Tibial nerve (tissue), 4 donors: Measurements from ENCODE around the gene TSG101. TPM values are rescaled to one million over a fixed set of nuclear protein-coding genes. Genes with fewer than 3 reads are reported as not detected.

ENCODE experiments used
- DNase-seq, 2 donors: peaks; one replicate each; pipeline ENCODE4 v3.0.0-alpha.2; 2019; ENCODE audit warnings: low spot score in 2 of 2
- H3K27ac ChIP-seq, 4 donors: fragments of 200-600 bp; sonication (generic) in 3 of 4; one replicate each; pipeline ENCODE4 v1.5.1; 2017 to 2019; ENCODE audit warnings: mild to moderate bottlenecking in 1 of 4
- H3K27me3 ChIP-seq, 2 donors: fragments of 200-600 bp; sonication (generic) in 1 of 2; one replicate each; pipeline versions ENCODE4 v1.5.1 to v1.6.0; 2017 to 2019
- H3K36me3 ChIP-seq, 3 donors: fragments of 200-600 bp; sonication (generic); one replicate each; pipeline ENCODE4 v1.5.1; 2018 to 2019
- H3K4me1 ChIP-seq, 4 donors: fragments of 200-600 bp; sonication (generic) in 3 of 4; one replicate each; pipeline ENCODE4 v1.5.1; 2017 to 2019
- H3K4me3 ChIP-seq, 4 donors: fragments of 200-600 bp; sonication (generic) in 3 of 4; one replicate each; pipeline ENCODE4 v1.5.1; 2017 to 2019; ENCODE audit warnings: mild to moderate bottlenecking in 1 of 4, moderate library complexity in 1 of 4
- H3K9me3 ChIP-seq, 4 donors: fragments of 200-600 bp; sonication (generic) in 3 of 4; one replicate each; pipeline ENCODE4 v1.5.1; 2017 to 2019
- CTCF ChIP-seq, 5 experiments: fragments of 200-600 bp in 3 of 5; fragments of 450-650 bp in 2 of 5; sonication (generic) in 3 of 5; IDR thresholded peaks; one replicate each; pipeline ENCODE4 v1.5.1; 2016 to 2019; ENCODE audit warnings: antibody characterized with exemption in 5 of 5, mild to moderate bottlenecking in 3 of 5, moderate library complexity in 2 of 5
- EP300 ChIP-seq, 2 donors: sonication (generic); formaldehyde crosslinking; IDR thresholded peaks; one replicate each; pipeline ENCODE4 v1.6.1; 2017; ENCODE audit warnings: antibody characterized with exemption in 2 of 2, mild to moderate bottlenecking in 1 of 2
- POLR2A ChIP-seq, 2 donors: fragments of 450-650 bp; IDR thresholded peaks; one replicate each; pipeline ENCODE4 v1.6.1; 2017; ENCODE audit warnings: antibody characterized with exemption in 2 of 2, mild to moderate bottlenecking in 2 of 2, moderate library complexity in 2 of 2
- WGBS, 2 donors: methylation state at CpG; one replicate each; pipeline ENCODE4 v1.1.5; 2018; 5-methylcytosine and 5-hydroxymethylcytosine counted together
- total RNA-seq, 4 donors: library from RNA; depleted of rRNA; stranded (reverse); fragments of >200 nt; gene quantifications; one replicate each; pipeline ENCODE4 v1.1.0, GENCODE V29; 2016

TSG101 gene
- total RNA-seq, 4 donors from 2014 or later, result 83.3 to 104 (median 99.1) TPM

DNA sequence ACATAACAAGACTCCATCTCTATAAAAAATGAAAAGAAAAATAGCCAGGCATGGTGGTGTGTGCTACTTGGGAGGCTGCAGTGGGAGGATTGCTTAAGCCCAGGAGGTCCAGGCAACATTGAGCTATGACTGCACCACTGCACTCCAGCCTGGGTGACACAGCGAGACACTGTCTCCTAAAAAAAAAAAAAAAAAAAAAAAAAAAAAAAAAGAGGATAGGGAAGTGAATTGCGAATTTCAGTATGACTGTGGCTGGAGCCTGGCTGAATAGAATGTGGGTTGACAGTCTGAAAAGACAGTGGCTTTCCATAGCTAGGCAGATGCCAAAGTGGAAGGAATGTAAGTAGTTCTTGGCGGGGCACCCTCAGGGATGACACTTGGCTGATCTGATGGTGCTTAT is 77.5 kb downstream of the TSG101 start:
- WGBS, 2 donors, result 83% methylated on average over 3 of the region's 3 CpGs
- Histone ChIP-seq H3K4me1 (no peaks in the 10 kb centered on the region), H3K9me3 (no peaks in the 10 kb centered on the region), H3K4me3 (no peak overlapping the region), H3K27ac (no peak overlapping the region), H3K27me3 (no peaks in the 10 kb centered on the region), H3K36me3 (no peaks in the 10 kb centered on the region)
- no peak for DNase-seq
- TF ChIP-seq POLR2A (IDR thresholded peaks at IDR 0.05) (no peak), EP300 (IDR thresholded peaks at IDR 0.05) (no peak), CTCF (IDR thresholded peaks at IDR 0.05) (no peak)

DNA sequence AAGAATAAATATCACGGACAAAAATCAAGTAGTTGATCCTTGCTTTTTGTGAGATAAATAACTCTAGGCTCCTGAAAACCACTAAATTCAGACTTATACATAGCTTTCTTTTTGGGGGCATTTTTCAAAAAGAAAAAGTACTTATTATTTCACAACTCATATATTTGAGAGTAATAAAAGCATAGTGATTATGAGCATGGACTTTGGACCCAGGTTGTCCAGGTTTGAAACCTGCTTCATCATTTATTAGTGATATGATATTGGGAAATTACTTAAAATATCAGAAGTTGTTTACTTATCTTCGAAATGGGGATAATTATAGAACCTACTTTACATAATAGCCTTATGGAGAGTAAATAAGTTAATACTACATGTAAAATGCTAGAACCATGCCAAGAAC is 88.1 kb downstream of the TSG101 start:
- H3K36me3 ChIP-seq, result no peaks in the 10 kb centered on the region
- H3K4me3 ChIP-seq, result no peak overlapping the region
- H3K27ac ChIP-seq, result no peak overlapping the region
- WGBS, 2 donors, result 82 to 85% methylated on average over 2 of the region's 2 CpGs
- no peak for DNase-seq
- no peaks in the 10 kb centered on the region for H3K27me3 ChIP-seq
- no peaks in the 10 kb centered on the region for H3K9me3 ChIP-seq
- no peak for TF ChIP-seq EP300 (IDR thresholded peaks at IDR 0.05)
- TF ChIP-seq POLR2A (IDR thresholded peaks at IDR 0.05), result no peak
- no peak for TF ChIP-seq CTCF (IDR thresholded peaks at IDR 0.05)
- H3K4me1 ChIP-seq, result no peaks in the 10 kb centered on the region

Other genes with a start within 250 kb of the TSG101 start
- gene HPS5, start 204.8 kb downstream of the TSG101 start, total RNA-seq, result 100 to 1,000 TPM in 1 of 4 donors, 10 to 100 TPM in 3; 42.6 to 101 (median 65.2) TPM
- 10 to 100 TPM; 38.7 to 62.2 (median 53.4) TPM for gene GTF2H1, start 204.4 kb downstream of the TSG101 start, total RNA-seq
- 100 to 1,000 TPM; 224 to 512 (median 347) TPM for gene LDHA, start 132.4 kb downstream of the TSG101 start, total RNA-seq
- gene LDHC, start 114.6 kb downstream of the TSG101 start, total RNA-seq, result not detected
- not detected for gene LDHAL6A, start 71.1 kb downstream of the TSG101 start, total RNA-seq
- 10 to 100 TPM in 3 of 4 donors, 1 to 10 TPM in 1; 9.6 to 25.8 (median 15.8) TPM for gene UEVLD, start 61.8 kb upstream of the TSG101 start, total RNA-seq
- gene MISFA, start 72.8 kb upstream of the TSG101 start, total RNA-seq, result 1 to 10 TPM in 1 of 4 donors, under 1 TPM in 1, not detected in 2; 0.30 to 2.9 TPM
- 10 to 100 TPM; 12.3 to 24.3 (median 16.9) TPM for gene SPTY2D1, start 107.4 kb upstream of the TSG101 start, total RNA-seq
- gene TMEM86A, start 171.8 kb upstream of the TSG101 start, total RNA-seq, result 10 to 100 TPM in 1 of 4 donors, 1 to 10 TPM in 3; 5.4 to 11.0 (median 6.8) TPM
- gene IGSF22, start 199.2 kb upstream of the TSG101 start, total RNA-seq, result under 1 TPM in 2 of 4 donors, not detected in 2; 0.44 to 0.90 TPM